CD14-positive monocyte (primary cell): ENCODE results near the gene PTK6. TPM values are rescaled to one million over a fixed set of nuclear protein-coding genes. Genes with fewer than 3 reads are reported as not detected.

Experiments
- DNase-seq, 3 donors: peaks; one replicate each; pipeline ENCODE4 v3.0.0-alpha.2; 2011 to 2022
- H2AFZ ChIP-seq: 2 replicates; pipeline ENCODE4 v1.6.0; 2012; ENCODE audit warnings: mild to moderate bottlenecking, low read depth, low read length, inconsistent platforms; ENCODE audit not compliant: insufficient read depth, poor library complexity, severe bottlenecking
- H3K27ac ChIP-seq, 2 donors: 1 replicate in 1 of 2; 2 replicates in 1 of 2; pipeline ENCODE4 v1.5.1; 2012 to 2013; ENCODE audit warnings: low read length in 2 of 2, control low read depth in 1 of 2, inconsistent platforms in 1 of 2, low read depth in 1 of 2, mild to moderate bottlenecking in 1 of 2
- H3K27me3 ChIP-seq, 2 donors: one replicate each; pipeline versions ENCODE4 v1.6.0 to v1.6.1; 2011 to 2013; ENCODE audit warnings: low read length in 2 of 2; ENCODE audit not compliant: control insufficient read depth in 2 of 2, insufficient read depth in 2 of 2
- H3K36me3 ChIP-seq, 2 donors: replicated peaks in 1 of 2; 1 replicate in 1 of 2; 2 replicates in 1 of 2; pipeline versions ENCODE4 v1.5.1 to v1.6.1; 2012 to 2013; ENCODE audit warnings: low read length in 2 of 2, control low read depth in 1 of 2, inconsistent platforms in 1 of 2, mild to moderate bottlenecking in 1 of 2; ENCODE audit not compliant: insufficient read depth in 2 of 2, control insufficient read depth in 1 of 2
- H3K4me1 ChIP-seq, 2 donors: 1 replicate in 1 of 2; 2 replicates in 1 of 2; pipeline versions ENCODE4 v1.5.1 to v1.6.1; 2012 to 2013; ENCODE audit warnings: low read length in 2 of 2, control low read depth in 1 of 2, inconsistent platforms in 1 of 2, mild to moderate bottlenecking in 1 of 2, moderate library complexity in 1 of 2; ENCODE audit not compliant: insufficient read depth in 2 of 2, control insufficient read depth in 1 of 2
- H3K4me2 ChIP-seq: replicated peaks from 2 replicates; pipeline ENCODE3; 2012; ENCODE audit warnings: low read length, moderate library complexity, mild to moderate bottlenecking; ENCODE audit not compliant: poor library complexity, severe bottlenecking; ENCODE audit errors: extremely low read depth
- H3K4me3 ChIP-seq, 3 experiments: fragments of 200-600 bp in 1 of 3; sonication (generic) in 1 of 3; replicated peaks in 1 of 3; 1 replicate in 2 of 3; 2 replicates in 1 of 3; pipeline ENCODE4 v1.5.1; 2011 to 2013; ENCODE audit warnings: low read length in 3 of 3, mild to moderate bottlenecking in 3 of 3, control low read depth in 2 of 3, low read depth in 2 of 3, inconsistent platforms in 1 of 3, moderate library complexity in 1 of 3
- H3K79me2 ChIP-seq: 2 replicates; pipeline ENCODE4 v1.6.0; 2012; ENCODE audit warnings: mild to moderate bottlenecking, control low read depth, inconsistent platforms, low read length, moderate library complexity; ENCODE audit not compliant: insufficient read depth
- H3K9ac ChIP-seq: 2 replicates; pipeline ENCODE4 v1.6.0; 2017; ENCODE audit warnings: low read length, mild to moderate bottlenecking; ENCODE audit not compliant: insufficient read depth, poor library complexity, severe bottlenecking
- H3K9me3 ChIP-seq, 2 donors: replicated peaks in 1 of 2; 1 replicate in 1 of 2; 2 replicates in 1 of 2; pipeline versions ENCODE4 v1.5.1 to v1.6.1; 2012 to 2013; ENCODE audit warnings: low read length in 2 of 2, control low read depth in 1 of 2; ENCODE audit not compliant: control insufficient read depth in 1 of 2, insufficient read depth in 1 of 2
- H4K20me1 ChIP-seq: 2 replicates; pipeline ENCODE4 v1.6.0; 2012; ENCODE audit warnings: mild to moderate bottlenecking, low read length, control low read depth, moderate library complexity; ENCODE audit not compliant: insufficient read depth
- H3K27ac Mint-ChIP-seq, 7 donors: one replicate each; pipeline ENCODE4 v1.8.0; 2020; ENCODE audit warnings: mild to moderate bottlenecking in 7 of 7, mixed read lengths in 7 of 7, moderate library complexity in 6 of 7, inconsistent platforms in 2 of 7
- H3K27me3 Mint-ChIP-seq, 3 donors: one replicate each; pipeline ENCODE4 v1.8.0; 2021 to 2022; ENCODE audit warnings: low read depth in 3 of 3, mild to moderate bottlenecking in 3 of 3, mixed read lengths in 3 of 3, moderate library complexity in 3 of 3, inconsistent platforms in 1 of 3
- H3K36me3 Mint-ChIP-seq, 2 donors: one replicate each; pipeline ENCODE4 v1.8.0; 2020; ENCODE audit warnings: mixed read lengths in 2 of 2, inconsistent platforms in 1 of 2, mild to moderate bottlenecking in 1 of 2
- H3K4me1 Mint-ChIP-seq: one replicate; pipeline ENCODE4 v1.8.0; 2020; ENCODE audit warnings: mild to moderate bottlenecking, mixed read lengths
- H3K4me3 Mint-ChIP-seq, 2 donors: one replicate each; pipeline ENCODE4 v1.8.0; 2020; ENCODE audit warnings: mild to moderate bottlenecking in 2 of 2, mixed read lengths in 2 of 2, moderate library complexity in 1 of 2
- H3K9me3 Mint-ChIP-seq, 7 donors: one replicate each; pipeline ENCODE4 v1.8.0; 2020 to 2022; ENCODE audit warnings: mixed read lengths in 7 of 7, mild to moderate bottlenecking in 6 of 7, moderate library complexity in 6 of 7, inconsistent platforms in 2 of 7
- CTCF ChIP-seq: fragments of 200-600 bp; IDR thresholded peaks from one replicate; pipeline ENCODE4 v1.8.0; 2022; ENCODE audit warnings: antibody characterized with exemption, mild to moderate bottlenecking
- WGBS: methylation state at CpG from one replicate; pipeline ENCODE4 v1.1.5; 2013; ENCODE audit warnings: missing lambda C conversion rate; ENCODE audit not compliant: insufficient coverage; 5-methylcytosine and 5-hydroxymethylcytosine counted together
- intact Hi-C, 2 donors: fragments of 100-400 bp; cut with micrococcal nuclease; formaldehyde crosslinking; loops; one replicate each; pipeline versions ENCODE4 v1.15.0 to v1.15.1; 2023
- polyA plus RNA-seq, 3 donors: library from polyadenylated mRNA; depleted of rRNA in 1 of 3; unstranded in 2 of 3; stranded (reverse) in 1 of 3; fragments of 300-500 nt in 2 of 3; fragments of >200 nt in 1 of 3; fragmentation: Illumina TruSeq in 2 of 3; gene quantifications; 1 replicate in 2 of 3; 2 replicates in 1 of 3; pipeline ENCODE4 v1.2.3, GENCODE V29; 2012 to 2021

Gene PTK6
- polyA plus RNA-seq, 3 donors: 0.66 to 4.1 (median 1.5) TPM

- peaks cover 0 to 7% of the 10 kb centered on the region in 2 donors for H3K9me3 ChIP-seq
- H3K4me2 ChIP-seq: peak overlapping the region; percentile 81
- intact Hi-C loops: no loop called here
- DNase-seq: peak; percentile 30 to 81 (median 61)
- peaks cover 15 to 22% of the 10 kb centered on the region in 2 donors for H3K4me1 ChIP-seq
- H2AFZ ChIP-seq: peak overlapping the region; percentile 71
- Mint-ChIP-seq H3K4me1 (peaks cover 10% of the 10 kb centered on the region), H3K4me3 (peak overlapping the region; percentile 42 to 49), H3K27ac (peak overlapping the region in 1 of 7 donors; percentile 30), H3K27me3 (peaks cover 53 to 85% (median 70%) of the 10 kb centered on the region in 3 donors), H3K9me3 (peaks cover 2 to 11% (median 6%) of the 10 kb centered on the region in 7 donors), H3K36me3 (peaks cover 2% of the 10 kb centered on the region in 2 donors)
- no peaks in the 10 kb centered on the region for H3K79me2 ChIP-seq
- H3K27me3 ChIP-seq: peaks cover 2 to 63% of the 10 kb centered on the region in 2 donors
- peaks cover 30% of the 10 kb centered on the region for H4K20me1 ChIP-seq
- H3K27ac ChIP-seq: no peak overlapping the region
- peak overlapping the region; percentile 15 for H3K9ac ChIP-seq
- H3K4me3 ChIP-seq: peak overlapping the region; percentile 3 to 72 (median 28)
- H3K36me3 ChIP-seq: no peaks in the 10 kb centered on the region
- TF ChIP-seq CTCF: no peak
- 2% methylated on average over 32 of the region's 37 CpGs for WGBS
These were observed 16.2 kb upstream of the PTK6 start for GRCh38 chr20:63553251-63553932.

- Histone ChIP-seq H3K27me3 (peaks cover 2 to 68% of the 10 kb centered on the region in 2 donors), H2AFZ (no peak overlapping the region), H3K9ac (no peak overlapping the region), H3K4me3 (no peak overlapping the region), H4K20me1 (peaks cover 25% of the 10 kb centered on the region), H3K9me3 (peaks cover 0 to 7% of the 10 kb centered on the region in 2 donors), H3K4me2 (peak overlapping the region; percentile 81), H3K79me2 (no peaks in the 10 kb centered on the region), H3K36me3 (no peaks in the 10 kb centered on the region), H3K4me1 (peaks cover 15 to 22% of the 10 kb centered on the region in 2 donors), H3K27ac (no peak overlapping the region)
- Mint-ChIP-seq H3K4me1 (peaks cover 10% of the 10 kb centered on the region), H3K4me3 (peak overlapping the region in 1 of 2 donors; percentile 55), H3K27ac (peak overlapping the region in 3 of 7 donors; percentile 11 to 78 (median 32)), H3K36me3 (peaks cover 0 to 2% of the 10 kb centered on the region in 2 donors), H3K27me3 (peaks cover 53 to 93% (median 73%) of the 10 kb centered on the region in 3 donors), H3K9me3 (peaks cover 2 to 11% (median 6%) of the 10 kb centered on the region in 7 donors)
- no peak for TF ChIP-seq CTCF
- intact Hi-C loops: no loop called here
- DNase-seq: no peak
- WGBS: 35% methylated on average over 6 of the region's 15 CpGs
These were observed 15.5 kb upstream of the PTK6 start for GRCh38 chr20:63552481-63553249.
